Bronchial epithelial cell (primary cell): ENCODE measurements around the gene UAP1L1. TPM values are rescaled to one million over a fixed set of nuclear protein-coding genes. Genes with fewer than 3 reads are reported as not detected.
A peak's percentile ranks its signal among the peaks of the same experiment; 100 is the strongest.

Experiments
- DNase-seq: peaks from one replicate; pipeline ENCODE4 v3.0.0-alpha.2; 2010; ENCODE audit warnings: low read depth
- FAIRE-seq: peaks from 2 replicates; lab custom pipeline; 2011; peaks lifted over from hg19 to GRCh38; lab: Jason Lieb, UNC
- H3K27me3 ChIP-seq: 2 replicates; pipeline ENCODE4 v1.5.1; 2011; ENCODE audit warnings: low read length; ENCODE audit not compliant: control insufficient read depth, insufficient read depth
- H3K36me3 ChIP-seq: 2 replicates; pipeline ENCODE4 v1.5.1; 2011; ENCODE audit warnings: low read length; ENCODE audit not compliant: control insufficient read depth, insufficient read depth
- H3K4me3 ChIP-seq: 2 replicates; pipeline ENCODE4 v1.5.1; 2011; ENCODE audit warnings: mild to moderate bottlenecking, low read depth, low read length, control low read depth
- total RNA-seq: library from RNA; depleted of rRNA; stranded (reverse); fragments of >200 nt; gene quantifications from 2 replicates; pipeline ENCODE4 v1.2.1, GENCODE V29; 2014
- TF ChIP-seq, protein P1 (sequence below): IDR thresholded peaks from 2 replicates; pipeline ENCODE4 v1.5.1; 2011; ENCODE audit warnings: mild to moderate bottlenecking, moderate library complexity, low read length, control low read depth, inconsistent platforms; ENCODE audit not compliant: insufficient read depth, severe bottlenecking

UAP1L1 gene
- total RNA-seq, 1 donor from 2014 or later, result 3.2 TPM

DNA sequence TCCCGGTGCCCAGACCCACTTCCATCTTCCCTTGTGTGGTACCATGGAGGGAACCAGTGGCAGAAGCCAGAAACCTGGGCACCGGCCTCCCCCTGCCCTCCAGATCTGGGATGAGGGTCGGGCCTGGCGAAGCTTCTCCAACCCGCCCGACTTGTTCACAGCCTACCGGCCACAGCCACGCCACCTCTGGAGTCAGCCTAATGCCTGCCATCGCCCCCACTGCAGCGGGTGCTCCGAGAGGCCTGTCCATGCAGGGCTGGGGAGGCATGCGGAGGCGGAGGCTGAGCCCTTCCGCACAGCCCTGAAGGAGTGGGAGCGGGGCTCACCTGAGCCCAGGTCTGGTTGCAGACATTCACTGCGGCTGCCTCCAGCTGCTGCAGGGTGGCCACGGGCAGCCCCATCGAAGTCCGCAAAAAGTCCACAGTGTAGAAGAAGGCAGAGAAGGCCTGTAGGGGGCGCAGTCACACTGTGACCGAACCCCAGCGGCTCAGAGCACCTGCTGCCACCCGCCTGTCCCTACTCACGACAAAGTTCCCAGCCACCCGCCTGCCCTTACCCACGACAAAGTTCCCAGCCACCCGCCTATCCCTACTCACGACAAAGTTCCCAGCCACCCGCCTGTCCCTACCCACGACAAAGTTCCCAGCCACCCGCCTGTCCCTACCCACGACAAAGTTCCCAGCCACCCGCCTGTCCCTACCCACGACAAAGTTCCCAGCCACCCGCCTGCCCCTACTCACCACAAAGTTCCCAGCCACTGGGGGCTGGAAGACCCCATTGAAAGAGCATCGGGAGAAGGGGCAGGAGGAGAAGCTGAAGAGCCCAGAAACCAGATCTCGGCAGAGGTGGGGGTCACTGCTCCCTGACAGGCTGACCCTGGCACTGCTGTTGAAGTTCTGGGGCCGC lies 27.5 kb upstream of the UAP1L1 start:
- DNase-seq (peak; percentile 23), FAIRE-seq (peak; percentile 95)
- H3K36me3 ChIP-seq, result no peaks in the 10 kb centered on the region
- peaks cover 7% of the 10 kb centered on the region for H3K27me3 ChIP-seq
- TF ChIP-seq, protein P1, sequence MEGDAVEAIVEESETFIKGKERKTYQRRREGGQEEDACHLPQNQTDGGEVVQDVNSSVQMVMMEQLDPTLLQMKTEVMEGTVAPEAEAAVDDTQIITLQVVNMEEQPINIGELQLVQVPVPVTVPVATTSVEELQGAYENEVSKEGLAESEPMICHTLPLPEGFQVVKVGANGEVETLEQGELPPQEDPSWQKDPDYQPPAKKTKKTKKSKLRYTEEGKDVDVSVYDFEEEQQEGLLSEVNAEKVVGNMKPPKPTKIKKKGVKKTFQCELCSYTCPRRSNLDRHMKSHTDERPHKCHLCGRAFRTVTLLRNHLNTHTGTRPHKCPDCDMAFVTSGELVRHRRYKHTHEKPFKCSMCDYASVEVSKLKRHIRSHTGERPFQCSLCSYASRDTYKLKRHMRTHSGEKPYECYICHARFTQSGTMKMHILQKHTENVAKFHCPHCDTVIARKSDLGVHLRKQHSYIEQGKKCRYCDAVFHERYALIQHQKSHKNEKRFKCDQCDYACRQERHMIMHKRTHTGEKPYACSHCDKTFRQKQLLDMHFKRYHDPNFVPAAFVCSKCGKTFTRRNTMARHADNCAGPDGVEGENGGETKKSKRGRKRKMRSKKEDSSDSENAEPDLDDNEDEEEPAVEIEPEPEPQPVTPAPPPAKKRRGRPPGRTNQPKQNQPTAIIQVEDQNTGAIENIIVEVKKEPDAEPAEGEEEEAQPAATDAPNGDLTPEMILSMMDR, result peak; percentile 72
- H3K4me3 ChIP-seq, result no peak overlapping the region

DNA sequence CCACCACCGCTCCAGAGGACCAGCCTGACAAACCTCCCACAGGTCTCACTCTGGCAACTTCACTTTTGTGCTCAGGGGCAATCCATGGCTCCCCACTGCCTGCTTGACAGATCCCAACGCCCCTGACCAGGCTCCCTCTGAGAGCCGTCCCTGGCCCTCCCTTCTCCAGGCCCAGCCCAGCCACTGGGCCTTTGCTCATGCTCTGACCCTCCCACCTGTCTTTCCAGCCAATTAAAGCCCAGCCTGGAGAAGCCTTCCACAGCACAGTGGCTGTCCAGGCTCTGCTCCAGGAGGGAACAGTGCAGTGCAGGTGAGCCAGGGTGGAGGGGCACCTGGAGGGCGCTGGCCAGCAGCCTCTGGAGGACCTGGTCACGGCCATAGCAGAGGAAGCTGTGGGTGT lies 26.7 kb upstream of the UAP1L1 start:
- FAIRE-seq, result no peak
- TF ChIP-seq, protein P1, result no peak
- no peak overlapping the region for H3K4me3 ChIP-seq
- DNase-seq, result no peak
- H3K36me3 ChIP-seq, result no peaks in the 10 kb centered on the region
- H3K27me3 ChIP-seq, result peaks cover 7% of the 10 kb centered on the region

DNA sequence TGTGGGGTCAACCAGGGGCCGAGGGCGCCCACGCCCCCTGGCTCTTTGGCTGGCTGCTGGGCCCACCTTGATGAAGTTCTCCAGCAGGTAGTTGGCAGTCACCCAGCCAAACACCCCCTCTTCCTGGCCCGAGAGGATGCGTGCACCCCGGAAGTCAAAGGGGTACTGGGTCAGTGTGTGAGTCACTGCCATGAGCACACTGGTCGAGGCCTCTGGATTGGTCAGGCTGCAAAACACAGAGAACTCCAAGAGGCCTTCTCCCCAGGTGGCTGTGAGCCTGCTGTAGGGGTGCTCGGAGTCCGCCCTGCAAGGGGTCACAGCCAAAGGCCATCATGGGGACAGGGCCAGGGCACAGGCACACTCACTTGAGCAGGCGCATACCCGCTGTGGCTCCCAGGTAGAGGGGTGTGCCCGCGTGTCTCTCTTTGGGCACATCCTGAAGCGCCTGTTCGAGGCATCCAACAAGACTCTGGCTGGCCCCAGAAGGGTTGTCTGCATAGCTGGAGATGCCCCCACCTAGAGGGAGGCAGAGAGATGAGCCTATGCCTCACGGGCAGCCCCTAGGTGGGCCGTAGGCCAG lies 26.1 kb upstream of the UAP1L1 start:
- TF ChIP-seq, protein P1, result no peak
- FAIRE-seq (peak; percentile 7), DNase-seq (no peak)
- no peaks in the 10 kb centered on the region for H3K36me3 ChIP-seq
- no peak overlapping the region for H3K4me3 ChIP-seq
- H3K27me3 ChIP-seq, result peaks cover 7% of the 10 kb centered on the region

DNA sequence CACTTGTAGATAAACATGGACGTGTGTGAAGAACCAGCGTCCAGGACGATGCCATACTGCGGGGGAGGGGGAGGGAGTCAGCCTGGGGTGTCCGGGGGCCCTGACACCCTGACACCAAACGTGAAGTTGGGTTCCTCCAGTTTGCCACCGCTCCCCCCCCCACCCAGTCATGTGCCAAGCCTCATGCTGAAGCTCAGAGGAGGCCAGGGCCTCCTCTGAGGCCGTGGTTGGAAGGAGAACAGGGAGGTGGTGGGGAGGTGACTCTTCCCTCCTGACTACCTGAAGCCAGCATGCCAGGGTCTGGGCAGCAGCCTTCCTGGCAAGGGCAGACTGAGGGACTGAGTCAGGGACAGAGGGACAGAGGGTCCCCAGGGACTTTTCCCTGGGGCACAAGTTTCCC lies 25.0 kb upstream of the UAP1L1 start:
- DNase-seq, result no peak
- FAIRE-seq, result no peak
- Histone ChIP-seq H3K4me3 (no peak overlapping the region), H3K27me3 (peaks cover 7% of the 10 kb centered on the region), H3K36me3 (no peaks in the 10 kb centered on the region)
- TF ChIP-seq, protein P1, result no peak

DNA sequence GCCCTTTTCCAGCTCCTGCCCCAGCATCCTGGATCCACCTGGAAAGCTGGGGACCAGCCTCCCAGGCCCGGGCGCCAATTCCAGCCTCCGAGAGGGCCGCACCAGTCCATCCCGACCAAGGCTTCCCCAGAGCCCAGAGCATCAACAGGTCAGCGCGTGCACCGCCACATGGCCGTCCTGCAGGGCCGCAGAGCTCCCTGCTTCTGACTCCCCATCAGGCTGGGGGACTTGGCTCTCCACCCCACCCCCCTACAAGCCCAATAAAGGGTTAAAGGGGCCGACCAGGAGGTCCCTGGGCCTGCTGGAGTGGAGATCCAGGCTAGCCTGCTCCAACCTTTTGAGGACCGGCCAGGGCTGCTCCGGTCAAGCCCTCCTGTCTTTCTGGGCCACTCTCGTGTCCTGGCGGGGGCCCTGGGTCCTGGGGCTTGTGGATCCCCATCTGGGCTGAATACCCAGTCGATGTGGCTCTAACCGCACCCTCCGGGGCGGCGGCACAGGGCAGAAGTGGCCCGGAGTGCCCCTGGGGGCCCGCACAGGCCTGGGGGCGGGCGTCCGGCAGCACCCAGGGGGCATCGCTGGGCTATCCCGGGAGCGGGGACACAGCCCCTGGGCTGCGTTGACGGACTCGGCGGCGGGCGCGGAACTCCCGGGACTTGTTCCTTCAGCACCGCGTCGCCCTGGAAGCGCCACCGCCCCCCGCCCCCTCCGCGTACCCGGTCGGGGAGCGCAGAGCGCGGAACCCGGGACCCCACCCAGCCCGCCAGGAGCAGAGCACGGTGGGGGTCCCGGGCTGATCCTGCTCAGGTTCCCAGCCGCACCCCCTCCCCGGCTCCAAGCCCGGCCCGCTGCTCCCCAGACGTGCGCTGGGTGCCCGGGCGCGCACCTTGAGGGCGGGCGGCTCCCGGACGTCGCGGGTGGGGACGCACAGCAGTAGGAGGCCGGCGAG lies 24.0 kb upstream of the UAP1L1 start:
- H3K36me3 ChIP-seq, result no peaks in the 10 kb centered on the region
- H3K27me3 ChIP-seq, result peaks cover 3% of the 10 kb centered on the region
- H3K4me3 ChIP-seq, result peak overlapping the region; percentile 44
- TF ChIP-seq, protein P1, result no peak
- DNase-seq (no peak), FAIRE-seq (no peak)
